ENCODE data around the gene BSG.
A peak's percentile ranks its signal among the peaks of the same experiment; 100 is the strongest.
"Not testable (repeated sequence)": the region's sequence is repeated elsewhere in the genome, so short reads cannot be mapped to it uniquely, and the experiment has no call there.

The BSG gene

GRCh38 chr19:573519-573825, 1.1 kb downstream of the BSG start:
- DNase-seq = no peak

DNA sequence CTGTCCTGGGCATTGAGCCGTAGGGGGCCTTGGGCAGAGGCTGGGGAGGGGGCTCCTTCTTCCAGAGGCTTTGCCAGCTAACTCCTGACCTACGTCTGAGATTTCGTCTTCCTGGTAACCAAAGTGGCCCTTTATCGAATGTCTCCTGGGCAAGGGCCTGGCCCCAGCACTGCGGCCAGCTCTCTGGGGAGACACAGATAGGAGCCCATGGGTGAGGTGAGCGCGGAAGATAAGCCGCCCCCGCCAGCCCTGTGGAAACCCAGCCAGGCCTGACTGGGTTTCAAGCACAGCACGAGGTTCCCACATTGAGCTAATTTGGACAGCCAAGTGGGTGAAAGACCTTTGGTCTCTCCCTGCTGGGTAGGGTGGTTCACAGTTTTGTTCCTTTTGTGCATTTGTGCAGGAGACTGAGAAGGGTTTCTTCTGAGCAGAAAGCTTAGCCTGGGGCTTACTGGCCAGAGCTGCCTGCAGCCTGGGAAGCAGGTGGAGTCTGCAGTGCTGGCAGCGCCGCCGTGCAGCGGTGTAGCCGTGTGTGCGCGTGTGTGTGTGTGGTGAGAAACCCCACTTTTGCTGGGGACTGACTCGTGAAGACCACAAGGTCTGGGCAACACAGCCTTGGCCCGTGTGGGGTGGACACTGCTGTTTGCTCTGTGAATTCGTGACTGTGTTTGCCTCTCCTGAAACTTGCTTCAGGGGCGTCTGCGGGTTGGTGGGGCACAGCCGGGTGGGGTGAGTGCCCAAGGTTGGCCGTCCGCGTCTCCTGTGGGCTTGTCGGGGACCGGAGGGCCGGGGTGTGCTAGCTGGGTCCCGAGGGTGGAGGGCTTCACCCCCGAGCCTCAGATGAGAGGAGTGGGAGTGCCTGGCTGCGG, 2.5 kb downstream of the BSG start:
- DNase-seq = peak; percentile 96

DNA sequence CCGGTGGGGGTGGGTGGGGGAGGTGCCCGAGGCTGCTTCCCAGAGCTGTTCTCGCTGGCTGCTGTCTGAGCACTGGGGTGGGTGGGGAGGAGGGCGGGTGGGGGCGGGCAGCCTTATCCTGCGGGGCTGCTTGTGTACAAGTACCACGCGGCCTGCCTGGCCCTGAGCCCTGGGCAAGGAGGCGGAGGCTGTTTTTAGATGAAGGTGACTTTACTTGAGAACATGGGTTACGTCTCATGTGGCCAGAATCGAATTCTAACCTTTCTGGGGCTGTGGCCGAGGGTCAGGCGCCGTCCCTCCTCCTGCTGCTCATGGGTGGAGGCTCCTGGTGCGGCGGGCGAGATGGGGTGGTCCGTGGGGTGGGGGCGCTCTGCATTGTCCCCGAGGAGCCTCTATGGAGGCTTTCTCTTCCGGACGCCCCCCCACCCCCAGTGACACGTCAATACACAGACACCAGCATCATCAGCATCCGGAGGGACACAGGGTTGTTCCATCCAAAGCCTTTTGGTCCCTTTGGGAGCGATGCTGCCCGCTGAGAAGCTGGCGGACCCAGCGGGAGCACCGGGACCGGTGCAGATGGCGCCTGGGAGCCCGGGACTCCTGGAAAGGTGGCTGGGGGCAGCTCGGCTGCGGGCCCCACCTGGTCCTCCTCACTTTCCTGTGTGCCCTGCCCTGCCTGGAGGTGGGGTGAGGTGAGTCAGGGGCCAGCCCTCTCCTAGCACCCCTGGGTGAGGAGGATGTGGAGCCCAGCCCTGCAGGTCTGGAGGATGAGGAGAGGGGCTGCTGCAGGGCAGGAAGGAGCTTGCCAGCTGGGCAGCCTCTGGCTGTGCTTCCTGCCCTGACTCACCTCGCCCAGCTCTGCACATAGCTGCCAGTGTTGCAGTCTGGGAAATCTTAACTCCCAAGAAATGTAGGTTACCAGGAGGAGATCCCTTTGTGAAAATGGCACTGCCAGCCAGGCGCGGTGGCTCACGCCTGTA, 3.4 kb downstream of the BSG start:
- peak; percentile 84 for DNase-seq

DNA sequence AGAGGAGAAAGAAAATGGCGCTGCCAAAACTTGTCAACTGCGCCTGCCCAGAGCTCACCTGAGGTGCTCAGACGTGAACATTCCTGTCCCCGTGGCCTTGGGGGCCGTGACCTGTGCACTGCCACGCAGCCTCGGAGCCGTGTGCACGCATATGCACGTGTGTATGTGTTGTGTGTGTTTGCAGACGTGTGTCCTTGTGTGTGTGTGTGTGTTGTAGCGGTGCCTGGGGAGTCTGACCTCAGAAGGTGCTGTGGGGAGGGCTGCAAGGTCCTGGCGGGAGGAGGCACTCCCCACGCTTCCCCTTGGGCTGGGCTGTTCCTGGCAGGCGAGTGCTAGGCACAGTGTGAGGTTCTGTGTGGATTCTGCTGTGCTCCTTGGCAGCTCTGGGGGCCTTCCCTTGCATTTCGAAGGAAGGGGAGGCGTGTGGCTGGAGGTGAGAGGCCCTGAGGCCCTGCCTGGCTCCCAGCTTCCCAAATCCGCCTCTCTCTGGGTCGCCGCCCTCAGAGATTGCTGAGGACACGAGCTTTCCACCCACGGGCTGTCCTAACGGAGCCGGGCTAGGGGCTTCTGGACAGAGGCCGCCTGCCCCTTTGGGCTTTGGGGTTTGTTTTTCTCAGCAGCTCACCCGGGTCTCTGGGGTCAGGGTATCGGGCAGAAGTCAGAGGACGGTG, 4.5 kb downstream of the BSG start:
- DNase-seq = no peak

DNA sequence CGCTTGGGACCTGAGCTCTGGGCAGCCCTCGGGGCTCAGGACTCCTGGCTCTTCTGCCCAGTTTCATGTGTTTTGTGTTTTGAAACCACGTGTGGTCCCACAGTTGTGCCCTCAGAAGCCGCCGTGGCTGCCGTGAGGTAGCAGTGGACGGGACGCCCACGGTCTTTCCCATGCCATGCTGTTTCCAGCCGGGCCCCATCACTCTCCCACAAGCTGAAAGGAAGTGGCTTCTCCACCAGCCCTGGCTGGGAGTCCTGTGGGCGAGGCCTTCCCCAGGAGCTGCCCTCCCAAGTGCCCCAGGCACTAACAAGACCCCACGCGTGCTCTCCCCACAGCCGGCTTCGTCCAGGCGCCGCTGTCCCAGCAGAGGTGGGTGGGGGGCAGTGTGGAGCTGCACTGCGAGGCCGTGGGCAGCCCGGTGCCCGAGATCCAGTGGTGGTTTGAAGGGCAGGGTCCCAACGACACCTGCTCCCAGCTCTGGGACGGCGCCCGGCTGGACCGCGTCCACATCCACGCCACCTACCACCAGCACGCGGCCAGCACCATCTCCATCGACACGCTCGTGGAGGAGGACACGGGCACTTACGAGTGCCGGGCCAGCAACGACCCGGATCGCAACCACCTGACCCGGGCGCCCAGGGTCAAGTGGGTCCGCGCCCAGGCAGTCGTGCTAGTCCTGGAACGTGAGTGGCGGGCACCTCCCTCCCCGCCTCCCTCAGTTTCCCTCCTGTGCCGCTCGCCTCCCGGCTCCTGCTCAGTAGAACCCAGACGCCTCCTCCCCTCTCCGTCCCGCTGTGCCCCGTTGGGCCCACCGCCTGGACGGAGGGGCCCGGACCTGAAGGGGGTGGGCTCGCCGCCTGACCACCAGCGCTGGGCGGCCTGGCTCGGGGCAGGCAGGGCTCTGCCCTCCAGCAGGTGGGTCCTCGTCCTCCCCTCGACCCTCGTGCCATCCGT, 5.3 kb downstream of the BSG start:
- no peak for DNase-seq

DNA sequence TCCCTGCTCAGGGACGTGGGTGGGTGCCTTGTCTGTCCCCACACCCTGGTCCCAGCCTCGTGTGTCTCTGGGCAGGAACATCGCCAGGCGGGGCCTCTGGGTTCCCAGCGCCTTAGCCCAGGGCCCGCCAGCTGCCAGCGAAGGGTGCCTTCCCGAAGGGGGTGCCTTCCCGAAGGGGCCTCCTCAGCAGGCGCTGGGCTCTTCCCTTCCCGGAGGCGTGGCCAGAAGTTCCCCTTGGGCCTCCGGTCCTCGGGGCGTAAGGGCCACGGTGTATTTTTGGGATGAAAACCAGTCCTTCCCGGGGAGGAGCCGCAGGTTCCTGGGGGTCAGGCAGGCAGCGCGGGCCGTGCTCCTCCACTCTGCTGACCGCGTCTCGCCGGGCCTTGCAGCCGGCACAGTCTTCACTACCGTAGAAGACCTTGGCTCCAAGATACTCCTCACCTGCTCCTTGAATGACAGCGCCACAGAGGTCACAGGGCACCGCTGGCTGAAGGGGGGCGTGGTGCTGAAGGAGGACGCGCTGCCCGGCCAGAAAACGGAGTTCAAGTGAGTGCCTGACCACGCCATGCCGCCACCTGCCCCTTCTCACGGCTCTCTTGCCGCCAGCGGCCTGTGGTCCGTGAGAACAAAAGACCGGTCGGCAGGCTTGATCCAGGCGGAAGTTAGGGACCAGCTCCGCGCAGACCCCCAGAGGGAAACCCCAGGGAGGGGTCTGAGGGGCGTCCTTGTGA, 6.9 kb downstream of the BSG start:
- DNase-seq = no peak

GRCh38 chr19:579842-580155, 7.4 kb downstream of the BSG start:
- DNase-seq = no peak

- no peak for DNase-seq
Measured at GRCh38 chr19:580274-580835, 8.0 kb downstream of the BSG start.

DNA sequence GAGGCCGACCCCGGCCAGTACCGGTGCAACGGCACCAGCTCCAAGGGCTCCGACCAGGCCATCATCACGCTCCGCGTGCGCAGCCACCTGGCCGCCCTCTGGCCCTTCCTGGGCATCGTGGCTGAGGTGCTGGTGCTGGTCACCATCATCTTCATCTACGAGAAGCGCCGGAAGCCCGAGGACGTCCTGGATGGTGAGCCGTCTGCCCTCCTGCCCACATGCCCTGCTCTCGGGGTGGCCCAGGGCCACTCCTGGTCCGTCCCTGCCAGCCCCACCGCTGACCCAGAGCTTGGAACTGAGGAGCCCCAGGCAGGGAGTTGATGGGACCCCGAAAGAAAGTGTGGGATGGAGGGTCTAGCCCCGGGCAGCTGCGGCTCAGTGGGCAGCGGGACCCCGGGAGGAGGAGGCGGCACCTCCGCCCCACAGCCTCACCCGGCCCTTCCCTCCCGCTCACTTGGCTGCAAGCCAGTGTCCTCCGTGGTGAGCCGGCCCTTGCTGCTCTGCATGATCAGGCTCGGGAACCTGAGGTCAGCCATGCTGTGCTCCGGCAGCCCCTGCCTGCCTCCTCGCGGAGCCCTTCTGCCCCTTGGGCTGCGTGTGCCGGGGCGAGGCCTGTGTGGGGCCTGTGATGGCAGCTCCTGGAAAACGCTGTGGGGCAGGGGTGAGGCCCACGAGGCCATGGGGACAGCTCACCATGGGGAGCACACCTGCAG, 9.2 kb downstream of the BSG start:
- no peak for DNase-seq

DNA sequence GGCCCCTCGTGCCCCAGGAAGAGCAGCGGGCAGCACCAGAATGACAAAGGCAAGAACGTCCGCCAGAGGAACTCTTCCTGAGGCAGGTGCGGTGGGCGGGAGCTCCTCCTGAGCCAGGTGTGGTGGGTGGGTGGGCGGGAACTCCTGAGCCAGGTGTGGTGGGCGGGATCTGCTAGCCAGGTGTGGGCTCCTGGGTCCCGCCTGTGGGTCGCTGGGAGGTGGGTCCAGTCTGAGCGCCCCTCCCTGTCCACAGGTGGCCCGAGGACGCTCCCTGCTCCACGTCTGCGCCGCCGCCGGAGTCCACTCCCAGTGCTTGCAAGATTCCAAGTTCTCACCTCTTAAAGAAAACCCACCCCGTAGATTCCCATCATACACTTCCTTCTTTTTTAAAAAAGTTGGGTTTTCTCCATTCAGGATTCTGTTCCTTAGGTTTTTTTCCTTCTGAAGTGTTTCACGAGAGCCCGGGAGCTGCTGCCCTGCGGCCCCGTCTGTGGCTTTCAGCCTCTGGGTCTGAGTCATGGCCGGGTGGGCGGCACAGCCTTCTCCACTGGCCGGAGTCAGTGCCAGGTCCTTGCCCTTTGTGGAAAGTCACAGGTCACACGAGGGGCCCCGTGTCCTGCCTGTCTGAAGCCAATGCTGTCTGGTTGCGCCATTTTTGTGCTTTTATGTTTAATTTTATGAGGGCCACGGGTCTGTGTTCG, 10.3 kb downstream of the BSG start:
- no peak for DNase-seq

- no peak for DNase-seq
Measured at GRCh38 chr19:583198-583967, 11.0 kb downstream of the BSG start.

GRCh38 chr19:583968-584239, 11.5 kb downstream of the BSG start:
- no peak for DNase-seq

- peak; percentile 55 for DNase-seq
Measured at GRCh38 chr19:584240-585001, 12.0 kb downstream of the BSG start.

GRCh38 chr19:585146-585545, 12.8 kb downstream of the BSG start:
- DNase-seq = not testable (repeated sequence)

- no peak for DNase-seq
Measured at GRCh38 chr19:585551-586110, 13.2 kb downstream of the BSG start.

- peak; percentile 87 for DNase-seq
Measured at GRCh38 chr19:588093-588740, 15.8 kb downstream of the BSG start.
